Tibial nerve (tissue), 4 donors: ENCODE measurements around the gene GGCX. TPM values are rescaled to one million over a fixed set of nuclear protein-coding genes. Genes with fewer than 3 reads are reported as not detected.
A peak's percentile ranks its signal among the peaks of the same experiment; 100 is the strongest.

ENCODE experiments used
- DNase-seq, 2 donors: peaks; one replicate each; pipeline ENCODE4 v3.0.0-alpha.2; 2019; ENCODE audit warnings: low spot score in 2 of 2
- H3K27ac ChIP-seq, 4 donors: fragments of 200-600 bp; sonication (generic) in 3 of 4; one replicate each; pipeline ENCODE4 v1.5.1; 2017 to 2019; ENCODE audit warnings: mild to moderate bottlenecking in 1 of 4
- H3K27me3 ChIP-seq, 2 donors: fragments of 200-600 bp; sonication (generic) in 1 of 2; one replicate each; pipeline versions ENCODE4 v1.5.1 to v1.6.0; 2017 to 2019
- H3K36me3 ChIP-seq, 3 donors: fragments of 200-600 bp; sonication (generic); one replicate each; pipeline ENCODE4 v1.5.1; 2018 to 2019
- H3K4me1 ChIP-seq, 4 donors: fragments of 200-600 bp; sonication (generic) in 3 of 4; one replicate each; pipeline ENCODE4 v1.5.1; 2017 to 2019
- H3K4me3 ChIP-seq, 4 donors: fragments of 200-600 bp; sonication (generic) in 3 of 4; one replicate each; pipeline ENCODE4 v1.5.1; 2017 to 2019; ENCODE audit warnings: mild to moderate bottlenecking in 1 of 4, moderate library complexity in 1 of 4
- H3K9me3 ChIP-seq, 4 donors: fragments of 200-600 bp; sonication (generic) in 3 of 4; one replicate each; pipeline ENCODE4 v1.5.1; 2017 to 2019
- CTCF ChIP-seq, 5 experiments: fragments of 200-600 bp in 3 of 5; fragments of 450-650 bp in 2 of 5; sonication (generic) in 3 of 5; IDR thresholded peaks; one replicate each; pipeline ENCODE4 v1.5.1; 2016 to 2019; ENCODE audit warnings: antibody characterized with exemption in 5 of 5, mild to moderate bottlenecking in 3 of 5, moderate library complexity in 2 of 5
- EP300 ChIP-seq, 2 donors: sonication (generic); formaldehyde crosslinking; IDR thresholded peaks; one replicate each; pipeline ENCODE4 v1.6.1; 2017; ENCODE audit warnings: antibody characterized with exemption in 2 of 2, mild to moderate bottlenecking in 1 of 2
- POLR2A ChIP-seq, 2 donors: fragments of 450-650 bp; IDR thresholded peaks; one replicate each; pipeline ENCODE4 v1.6.1; 2017; ENCODE audit warnings: antibody characterized with exemption in 2 of 2, mild to moderate bottlenecking in 2 of 2, moderate library complexity in 2 of 2
- WGBS, 2 donors: methylation state at CpG; one replicate each; pipeline ENCODE4 v1.1.5; 2018; 5-methylcytosine and 5-hydroxymethylcytosine counted together
- total RNA-seq, 4 donors: library from RNA; depleted of rRNA; stranded (reverse); fragments of >200 nt; gene quantifications; one replicate each; pipeline ENCODE4 v1.1.0, GENCODE V29; 2016

The GGCX gene
- total RNA-seq, 4 donors from 2014 or later: 24.7 to 34.3 (median 27.1) TPM

DNA sequence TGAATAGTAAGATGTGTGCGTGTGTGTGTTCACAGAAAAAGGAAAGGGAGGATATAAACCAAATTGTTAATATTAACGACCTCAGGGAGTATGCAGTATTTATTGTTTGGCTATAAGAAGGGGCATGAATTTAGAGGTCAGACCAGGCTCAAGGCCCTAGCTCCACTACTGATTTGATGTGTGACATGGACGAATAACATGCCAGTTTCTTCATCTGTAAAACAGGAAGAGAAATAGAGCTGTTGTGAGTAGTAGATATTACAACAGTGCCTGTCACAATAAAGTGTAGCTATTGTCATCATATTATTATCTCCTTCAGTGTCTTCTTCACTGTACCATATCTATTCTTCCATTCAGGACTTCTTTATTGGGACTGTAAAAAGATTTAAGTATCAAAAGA is 26.4 kb downstream of the GGCX start:
- WGBS, 2 donors: 69 to 76% methylated on average over 3 of the region's 3 CpGs
- Histone ChIP-seq H3K9me3 (no peaks in the 10 kb centered on the region), H3K4me3 (no peak overlapping the region), H3K36me3 (no peaks in the 10 kb centered on the region), H3K27ac (peak overlapping the region in 2 of 4 donors; percentile 8 to 99), H3K4me1 (peaks cover 0 to 18% (median 10%) of the 10 kb centered on the region in 4 donors), H3K27me3 (no peaks in the 10 kb centered on the region)
- no peak for TF ChIP-seq EP300 (IDR thresholded peaks at IDR 0.05)
- TF ChIP-seq CTCF (IDR thresholded peaks at IDR 0.05): no peak
- TF ChIP-seq POLR2A (IDR thresholded peaks at IDR 0.05): no peak
- no peak for DNase-seq

DNA sequence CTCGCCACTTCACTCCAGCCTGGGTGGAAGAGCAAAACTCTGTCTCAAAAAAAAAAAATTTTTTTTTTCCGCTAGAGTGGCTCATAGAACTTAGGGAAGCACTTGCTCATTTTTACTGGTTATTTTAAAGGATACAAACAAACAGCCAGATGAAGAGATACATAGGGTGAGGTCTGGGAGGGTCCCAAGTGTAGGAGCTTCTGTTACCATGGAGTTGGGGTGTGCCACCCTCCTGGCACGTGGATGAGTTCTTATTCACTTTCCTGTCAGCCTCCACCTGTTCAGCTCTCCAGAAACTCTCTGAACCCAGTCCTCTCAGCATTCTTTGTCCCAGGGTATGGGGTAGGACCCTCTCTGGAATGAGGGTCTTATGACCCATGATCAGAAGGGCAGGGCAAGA is 27.2 kb downstream of the GGCX start:
- no peaks in the 10 kb centered on the region for H3K27me3 ChIP-seq
- H3K9me3 ChIP-seq: no peaks in the 10 kb centered on the region
- no peaks in the 10 kb centered on the region for H3K36me3 ChIP-seq
- peak overlapping the region in 2 of 4 donors; percentile 20 to 99 for H3K27ac ChIP-seq
- DNase-seq: no peak
- no peak for TF ChIP-seq POLR2A (IDR thresholded peaks at IDR 0.05)
- TF ChIP-seq EP300 (IDR thresholded peaks at IDR 0.05): no peak
- TF ChIP-seq CTCF (IDR thresholded peaks at IDR 0.05): no peak
- H3K4me3 ChIP-seq: no peak overlapping the region
- H3K4me1 ChIP-seq: peaks cover 0 to 18% (median 10%) of the 10 kb centered on the region in 4 donors
- 81 to 83% methylated on average over 3 of the region's 3 CpGs for WGBS, 2 donors

DNA sequence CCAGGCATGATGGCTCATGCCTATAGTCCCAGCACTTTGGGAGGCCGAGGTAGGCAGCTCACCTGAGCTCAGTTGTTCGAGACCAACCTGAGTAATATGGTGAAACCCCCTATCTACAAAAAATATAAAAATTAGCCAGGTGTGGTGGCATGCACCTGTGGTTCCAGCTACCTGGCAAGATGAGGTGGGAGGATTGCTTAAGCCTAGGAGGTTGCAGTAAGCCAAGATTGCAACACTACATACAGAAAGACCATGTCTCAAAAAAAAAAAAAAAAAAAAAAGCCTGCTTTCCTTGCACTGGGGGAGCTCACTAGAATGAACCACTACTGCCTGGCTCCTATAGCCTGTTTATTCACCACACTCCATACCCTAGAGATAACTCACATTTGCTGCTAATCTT is 29.7 kb downstream of the GGCX start:
- Histone ChIP-seq H3K4me3 (no peak overlapping the region), H3K4me1 (peaks cover 0 to 6% (median 1%) of the 10 kb centered on the region in 4 donors), H3K36me3 (no peaks in the 10 kb centered on the region), H3K27me3 (no peaks in the 10 kb centered on the region), H3K27ac (no peak overlapping the region), H3K9me3 (no peaks in the 10 kb centered on the region)
- DNase-seq: no peak
- WGBS, 2 donors: 50% methylated on average over 2 of the region's 2 CpGs
- no peak for TF ChIP-seq CTCF (IDR thresholded peaks at IDR 0.05)

- DNase-seq: no peak
Observed at GRCh38 chr2:85529809-85530208, 31.5 kb downstream of the GGCX start.

GRCh38 chr2:85528355-85528754 is 32.9 kb downstream of the GGCX start:
- Histone ChIP-seq H3K4me3 (no peak overlapping the region), H3K36me3 (no peaks in the 10 kb centered on the region), H3K4me1 (peaks cover 0 to 18% (median 9%) of the 10 kb centered on the region in 4 donors), H3K27ac (no peak overlapping the region), H3K27me3 (no peaks in the 10 kb centered on the region), H3K9me3 (no peaks in the 10 kb centered on the region)
- 84 to 94% methylated on average over 2 of the region's 2 CpGs for WGBS, 2 donors
- DNase-seq: no peak
- TF ChIP-seq POLR2A (IDR thresholded peaks at IDR 0.05): no peak
- no peak for TF ChIP-seq EP300 (IDR thresholded peaks at IDR 0.05)
- no peak for TF ChIP-seq CTCF (IDR thresholded peaks at IDR 0.05)

More at GRCh38 chr2:85529809-85530208, 31.5 kb downstream of the GGCX start:
- Histone ChIP-seq H3K27me3 (no peaks in the 10 kb centered on the region), H3K27ac (no peak overlapping the region), H3K36me3 (no peaks in the 10 kb centered on the region), H3K4me3 (no peak overlapping the region), H3K9me3 (no peaks in the 10 kb centered on the region), H3K4me1 (peaks cover 0 to 4% (median 1%) of the 10 kb centered on the region in 4 donors)
- 100% methylated on average over 1 of the region's 1 CpG for WGBS, 2 donors
- TF ChIP-seq EP300 (IDR thresholded peaks at IDR 0.05) (no peak), CTCF (IDR thresholded peaks at IDR 0.05) (no peak), POLR2A (IDR thresholded peaks at IDR 0.05) (no peak)
